LNCaP clone FGC (cell line): ENCODE results near the gene TMEM200B.
"Not testable (repeated sequence)": the region's sequence is repeated elsewhere in the genome, so short reads cannot be mapped to it uniquely, and the experiment has no call there.

Experiments used
- DNase-seq: peaks from one replicate; pipeline ENCODE4 v3.0.0-alpha.2; 2011; ENCODE audit warnings: low read depth
- H3K4me3 ChIP-seq: 2 replicates; pipeline ENCODE4 v1.5.1; 2011; ENCODE audit warnings: mild to moderate bottlenecking, low read depth, low read length, control low read depth
- CTCF ChIP-seq: IDR thresholded peaks from 2 replicates; pipeline ENCODE4 v1.5.1; 2012; ENCODE audit warnings: mild to moderate bottlenecking; ENCODE audit not compliant: control insufficient read depth, insufficient read depth; ENCODE audit errors: extremely low read depth

Gene TMEM200B

GRCh38 chr1:29134695-29135028 is 11.0 kb upstream of the TMEM200B start:
- no peak for DNase-seq
- H3K4me3 ChIP-seq = no peak overlapping the region
- no peak for TF ChIP-seq CTCF

GRCh38 chr1:29133861-29134694 is 10.4 kb upstream of the TMEM200B start:
- no peak for TF ChIP-seq CTCF
- DNase-seq = no peak

GRCh38 chr1:29131056-29131455 is 7.4 kb upstream of the TMEM200B start:
- DNase-seq, H3K4me3 ChIP-seq: not testable (repeated sequence)

More at GRCh38 chr1:29133861-29134694, 10.4 kb upstream of the TMEM200B start:
- H3K4me3 ChIP-seq = no peak overlapping the region

GRCh38 chr1:29129916-29130315 is 6.2 kb upstream of the TMEM200B start:
- no peak for TF ChIP-seq CTCF
- H3K4me3 ChIP-seq = no peak overlapping the region
- DNase-seq = no peak

GRCh38 chr1:29128739-29129138 is 5.0 kb upstream of the TMEM200B start:
- H3K4me3 ChIP-seq = no peak overlapping the region
- no peak for DNase-seq
- no peak for TF ChIP-seq CTCF

- DNase-seq = no peak
- no peak overlapping the region for H3K4me3 ChIP-seq
- TF ChIP-seq CTCF = no peak
Observed at GRCh38 chr1:29126198-29126597, 2.5 kb upstream of the TMEM200B start.

GRCh38 chr1:29125788-29126187 is 2.1 kb upstream of the TMEM200B start:
- no peak for DNase-seq
- no peak for TF ChIP-seq CTCF
- no peak overlapping the region for H3K4me3 ChIP-seq
